Measurements from ENCODE around the gene GCNT1.
"Not testable (repeated sequence)": the region's sequence is repeated elsewhere in the genome, so short reads cannot be mapped to it uniquely, and the experiment has no call there.

GCNT1 gene

GRCh38 chr9:76423216-76424177 lies 35.5 kb upstream of the GCNT1 start:
- Histone ChIP-seq H3K4me1 (no peaks in the 10 kb centered on the region), H3K27me3 (no peaks in the 10 kb centered on the region), H4K20me1 (no peaks in the 10 kb centered on the region), H3K4me3 (no peak overlapping the region), H3K4me2 (no peak overlapping the region), H3K9ac (no peak overlapping the region), H3K36me3 (no peaks in the 10 kb centered on the region), H3K27ac (no peak overlapping the region), H3K9me3 (replicated peaks in 1 of 11) (no peaks in the 10 kb centered on the region)
- TF ChIP-seq Cebpa-rat (IDR thresholded peaks at IDR 0.05): no peak

GRCh38 chr9:76424491-76424890 lies 34.5 kb upstream of the GCNT1 start:
- no peaks in the 10 kb centered on the region for H3K9me3 ChIP-seq (replicated peaks in 1 of 11)
- H4K20me1 ChIP-seq: no peaks in the 10 kb centered on the region
- H3K27me3 ChIP-seq: no peaks in the 10 kb centered on the region
- H3K4me3 ChIP-seq: no peak overlapping the region
- H3K4me2 ChIP-seq: no peak overlapping the region
- H3K4me1 ChIP-seq: no peaks in the 10 kb centered on the region
- TF ChIP-seq Cebpa-rat (IDR thresholded peaks at IDR 0.05): no peak
- no peak overlapping the region for H3K27ac ChIP-seq
- no peak overlapping the region for H3K9ac ChIP-seq
- H3K36me3 ChIP-seq: no peaks in the 10 kb centered on the region

- H3K27me3 ChIP-seq: no peaks in the 10 kb centered on the region
- H3K4me1 ChIP-seq: no peaks in the 10 kb centered on the region
- no peak overlapping the region for H3K27ac ChIP-seq
- H3K4me3 ChIP-seq: no peak overlapping the region
- TF ChIP-seq Cebpa-rat (IDR thresholded peaks at IDR 0.05): no peak
- no peaks in the 10 kb centered on the region for H3K9me3 ChIP-seq (replicated peaks in 1 of 11)
- no peak overlapping the region for H3K4me2 ChIP-seq
- H4K20me1 ChIP-seq: no peaks in the 10 kb centered on the region
- H3K36me3 ChIP-seq: no peaks in the 10 kb centered on the region
- H3K9ac ChIP-seq: no peak overlapping the region
Measured at GRCh38 chr9:76425677-76426453, 33.1 kb upstream of the GCNT1 start.

GRCh38 chr9:76426807-76427419 lies 32.1 kb upstream of the GCNT1 start:
- Histone ChIP-seq H3K27ac (no peak overlapping the region), H3K4me2 (no peak overlapping the region), H3K9me3 (replicated peaks in 1 of 11) (no peaks in the 10 kb centered on the region), H3K4me3 (no peak overlapping the region), H3K36me3 (no peaks in the 10 kb centered on the region), H3K27me3 (no peaks in the 10 kb centered on the region), H4K20me1 (no peaks in the 10 kb centered on the region), H3K9ac (no peak overlapping the region), H3K4me1 (no peaks in the 10 kb centered on the region)
- TF ChIP-seq Cebpa-rat (IDR thresholded peaks at IDR 0.05): no peak

GRCh38 chr9:76431601-76432000 lies 27.4 kb upstream of the GCNT1 start:
- Histone ChIP-seq H3K9ac (no peak overlapping the region), H3K27ac (no peak overlapping the region), H3K27me3 (no peaks in the 10 kb centered on the region), H3K9me3 (replicated peaks in 1 of 11) (peaks cover 0 to 13% (median 5%) of the 10 kb centered on the region in 11 experiments; a peak in 5 of 22 replicates), H3K4me3 (no peak overlapping the region), H3K4me1 (no peaks in the 10 kb centered on the region), H4K20me1 (no peaks in the 10 kb centered on the region), H3K4me2 (no peak overlapping the region), H3K36me3 (no peaks in the 10 kb centered on the region)
- TF ChIP-seq Cebpa-rat (IDR thresholded peaks at IDR 0.05): no peak

GRCh38 chr9:76433406-76433805 lies 25.6 kb upstream of the GCNT1 start:
- Histone ChIP-seq H3K27me3 (no peaks in the 10 kb centered on the region), H3K27ac (no peak overlapping the region)
- no peak for TF ChIP-seq Cebpa-rat (IDR thresholded peaks at IDR 0.05)

GRCh38 chr9:76433836-76434235 lies 25.1 kb upstream of the GCNT1 start:
- H3K27ac ChIP-seq: no peak overlapping the region
- no peaks in the 10 kb centered on the region for H3K27me3 ChIP-seq
- H3K4me1 ChIP-seq: no peaks in the 10 kb centered on the region
- no peak overlapping the region for H3K4me3 ChIP-seq
- TF ChIP-seq Cebpa-rat (IDR thresholded peaks at IDR 0.05): no peak
- H3K36me3 ChIP-seq: no peaks in the 10 kb centered on the region
- peaks cover 0 to 13% (median 5%) of the 10 kb centered on the region in 11 experiments; a peak in 5 of 22 replicates for H3K9me3 ChIP-seq (replicated peaks in 1 of 11)
- H4K20me1 ChIP-seq: no peaks in the 10 kb centered on the region
- no peak overlapping the region for H3K4me2 ChIP-seq
- H3K9ac ChIP-seq: no peak overlapping the region

More at GRCh38 chr9:76433406-76433805, 25.6 kb upstream of the GCNT1 start:
- H3K36me3 ChIP-seq: no peaks in the 10 kb centered on the region
- no peaks in the 10 kb centered on the region for H4K20me1 ChIP-seq
- peaks cover 0 to 13% (median 5%) of the 10 kb centered on the region in 11 experiments; a peak in 5 of 22 replicates for H3K9me3 ChIP-seq (replicated peaks in 1 of 11)
- no peaks in the 10 kb centered on the region for H3K4me1 ChIP-seq
- no peak overlapping the region for H3K4me2 ChIP-seq
- H3K9ac ChIP-seq: no peak overlapping the region
- H3K4me3 ChIP-seq: no peak overlapping the region

- not testable (repeated sequence) for H3K27ac ChIP-seq, H3K4me2 ChIP-seq, H3K4me1 ChIP-seq, H3K36me3 ChIP-seq, H3K27me3 ChIP-seq, H4K20me1 ChIP-seq, H3K9ac ChIP-seq, H3K4me3 ChIP-seq
- H3K9me3 ChIP-seq (replicated peaks in 1 of 11): peaks cover 0 to 13% (median 5%) of the 10 kb centered on the region in 11 experiments; a peak in 5 of 22 replicates
Measured at GRCh38 chr9:76434897-76435296, 24.1 kb upstream of the GCNT1 start.

GRCh38 chr9:76437017-76437699 lies 21.8 kb upstream of the GCNT1 start:
- not testable (repeated sequence) for H3K36me3 ChIP-seq, H3K4me2 ChIP-seq, H3K4me1 ChIP-seq, H3K4me3 ChIP-seq, H3K27ac ChIP-seq, H3K9ac ChIP-seq, H4K20me1 ChIP-seq, H3K27me3 ChIP-seq
- H3K9me3 ChIP-seq (replicated peaks in 1 of 11): peaks cover 0 to 13% (median 5%) of the 10 kb centered on the region in 11 experiments; a peak in 7 of 22 replicates

Data from BLaER1 treated with 17β-estradiol and CSF1 and Interleukin-3, amounts not matched to agents 10 nM and 100 nM (cell line).